GM18870 (cell line): ENCODE measurements around the gene SDSL.

Experiments
- ATAC-seq: cut with Tn5 transposase; IDR thresholded peaks from one replicate; pipeline ENCODE4 v1.9.1; 2021; ENCODE audit warnings: moderate library complexity; ENCODE audit not compliant: unreplicated experiment

The SDSL gene

DNA sequence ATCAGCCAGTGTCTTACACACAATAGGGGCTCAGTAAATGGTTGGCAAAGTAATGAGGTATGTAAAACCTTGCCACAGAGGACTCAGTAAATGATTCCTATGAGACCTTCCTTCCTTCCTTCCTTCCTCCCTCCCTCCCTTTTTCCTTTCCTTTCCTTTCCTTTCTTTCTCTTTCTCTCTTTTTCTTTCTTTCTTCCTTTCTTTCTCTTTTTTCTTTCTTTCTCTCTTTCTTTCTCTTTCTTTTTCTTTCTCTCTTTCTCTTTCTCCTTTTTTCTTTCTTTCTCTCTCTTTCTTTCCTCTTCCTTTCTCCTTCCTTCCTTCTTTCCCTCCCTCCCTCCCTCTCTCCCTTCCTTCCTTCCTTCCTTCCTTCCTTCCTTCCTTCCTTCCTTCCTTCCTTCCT, 26.0 kb upstream of the SDSL start:
- no peak for ATAC-seq

DNA sequence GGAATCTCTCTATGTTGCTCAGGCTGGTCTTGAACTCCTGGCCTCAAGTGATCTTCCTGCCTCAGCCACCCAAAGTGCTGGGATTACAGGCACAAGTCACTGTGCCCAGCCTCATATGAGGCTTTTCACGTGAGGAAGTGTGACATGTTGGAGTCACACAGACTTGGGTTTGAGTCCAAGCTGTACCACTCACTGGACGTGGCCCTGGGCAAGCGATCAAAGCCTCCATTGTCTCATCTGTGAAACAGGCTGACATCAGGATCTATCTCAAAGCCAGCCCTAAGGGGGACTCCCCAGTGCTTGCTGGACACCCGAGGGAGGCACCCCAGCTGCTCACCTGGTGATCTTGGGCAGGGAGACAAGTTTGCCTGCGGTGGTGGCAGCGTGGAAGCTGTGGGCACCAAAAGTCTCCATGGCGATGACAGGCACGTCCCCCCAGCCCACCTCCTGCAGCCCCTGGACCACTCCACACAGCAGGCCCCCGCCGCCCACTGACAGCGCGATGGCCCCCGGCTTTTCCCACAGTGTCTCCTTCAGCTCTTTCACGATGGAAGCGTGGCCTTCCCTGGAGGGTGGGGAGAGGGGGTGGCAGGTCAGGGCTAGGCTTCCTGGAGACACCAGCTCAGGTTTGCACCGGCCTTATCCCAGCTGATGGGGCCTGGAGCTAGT, 25.2 kb upstream of the SDSL start:
- no peak for ATAC-seq

DNA sequence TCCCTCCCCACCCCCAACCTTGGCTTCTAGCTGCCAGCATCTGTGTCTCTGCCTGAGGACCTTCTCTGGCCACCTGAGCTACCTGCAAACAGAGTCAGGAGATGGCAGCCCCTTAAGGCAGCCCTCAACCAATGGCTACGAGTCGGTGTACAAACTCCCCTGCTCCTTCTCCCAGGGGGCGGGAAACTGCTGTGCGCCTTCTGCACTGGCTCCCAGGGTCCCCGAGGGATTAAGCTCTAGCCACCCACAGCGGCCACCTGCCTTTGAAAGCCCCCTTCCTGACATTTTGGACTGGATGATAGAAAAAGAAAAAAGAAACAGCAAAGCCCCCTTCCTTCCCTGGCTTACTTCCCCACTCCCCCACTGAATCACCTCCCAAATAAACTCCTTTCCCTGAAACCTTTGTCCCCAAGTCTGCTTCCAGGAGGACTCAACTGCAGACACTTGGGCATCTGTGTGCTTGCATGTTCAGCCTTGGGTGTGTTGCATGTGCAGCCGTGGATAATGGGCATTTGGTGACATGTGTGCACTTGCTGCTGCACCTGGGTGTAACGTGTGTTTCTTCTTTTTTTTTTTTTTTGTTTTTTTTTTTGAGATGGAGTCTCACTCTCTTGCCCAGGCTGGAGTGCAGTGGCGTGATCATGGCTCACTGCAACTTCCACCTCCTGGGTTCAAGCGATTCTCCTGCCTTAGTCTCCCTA, 24.5 kb upstream of the SDSL start:
- no peak for ATAC-seq

- ATAC-seq, result no peak
These were observed 23.6 kb upstream of the SDSL start for GRCh38 chr12:113398346-113399290.

- ATAC-seq, result no peak
These were observed 22.7 kb upstream of the SDSL start for GRCh38 chr12:113399490-113399889.

- ATAC-seq, result no peak
These were observed 21.8 kb upstream of the SDSL start for GRCh38 chr12:113400362-113400761.

DNA sequence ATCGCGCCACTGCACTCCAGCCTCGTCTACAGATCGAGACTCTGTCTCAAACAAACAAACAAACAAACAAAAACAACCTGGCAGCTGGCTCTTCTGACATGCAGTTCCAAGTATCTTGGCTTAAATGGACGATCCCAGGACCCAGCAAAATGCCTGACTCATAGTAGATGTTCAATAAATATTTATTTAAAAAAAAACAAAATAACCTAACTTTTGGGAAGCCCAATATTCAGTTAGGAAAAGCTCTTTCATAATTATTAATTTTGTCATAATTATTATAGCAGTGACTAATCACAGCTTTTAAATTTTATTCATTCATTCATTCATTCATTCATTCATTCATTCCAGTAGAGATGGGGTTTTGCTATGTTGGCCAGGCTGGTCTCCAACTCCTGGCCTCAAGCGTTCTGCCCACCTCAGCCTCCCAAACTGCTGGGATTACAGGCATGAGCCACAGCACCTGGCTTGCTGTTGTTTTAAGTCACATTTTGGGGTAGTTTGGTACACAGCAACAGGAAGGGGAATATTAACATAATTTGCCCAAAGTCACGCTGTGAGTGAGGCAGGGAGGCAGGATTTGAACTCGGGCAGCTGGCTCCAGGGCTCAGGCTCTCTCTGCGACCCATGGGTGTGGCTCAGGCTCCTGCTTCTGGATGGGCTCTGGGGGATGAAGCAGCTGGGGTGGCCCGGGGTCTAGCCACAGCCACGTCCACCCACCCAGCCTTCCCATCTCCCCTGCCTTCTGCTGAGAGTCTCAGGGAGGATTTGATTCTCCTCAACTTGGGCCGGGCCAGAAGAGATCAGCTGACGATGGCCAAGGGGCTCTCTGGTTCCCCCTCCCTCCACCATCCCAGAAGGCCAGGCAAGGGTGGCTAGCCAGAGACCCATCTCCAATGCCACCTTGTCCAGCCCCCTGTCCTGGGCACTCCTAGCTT, 20.8 kb upstream of the SDSL start:
- no peak for ATAC-seq

- no peak for ATAC-seq
These were observed 19.5 kb upstream of the SDSL start for GRCh38 chr12:113402586-113403260.

- no peak for ATAC-seq
These were observed 18.5 kb upstream of the SDSL start, which contains the start of gene SDS for GRCh38 chr12:113403435-113404415. Gene SDS, minus strand, starts transcription at chr12:113403887. Its CDS starts 4,179 bp downstream, at chr12:113399708.

DNA sequence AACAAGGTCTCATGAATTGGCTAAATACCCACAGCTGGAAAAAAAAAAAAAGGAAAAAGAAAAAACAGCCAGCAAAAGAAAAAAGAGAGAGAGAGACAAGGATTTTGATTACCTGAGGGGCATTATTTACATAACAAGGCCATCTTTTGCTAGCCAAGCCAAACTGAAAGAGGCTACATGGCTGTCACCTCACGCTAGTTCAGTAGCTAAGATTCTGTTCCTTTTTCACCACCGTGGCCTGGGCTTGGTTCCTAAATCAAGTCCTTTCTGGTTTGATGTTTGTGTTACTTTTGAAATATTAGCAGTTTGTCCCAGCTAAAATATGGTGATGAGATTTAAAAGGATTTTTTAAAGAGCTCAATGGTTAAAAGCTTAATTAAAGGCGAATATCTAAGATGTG, 16.5 kb upstream of the SDSL start:
- no peak for ATAC-seq

GRCh38 chr12:113407931-113408600, 14.1 kb upstream of the SDSL start:
- ATAC-seq, result no peak

GRCh38 chr12:113408756-113409298, 13.4 kb upstream of the SDSL start:
- ATAC-seq, result no peak

- ATAC-seq, result no peak
These were observed 12.6 kb upstream of the SDSL start for GRCh38 chr12:113409462-113410124.

DNA sequence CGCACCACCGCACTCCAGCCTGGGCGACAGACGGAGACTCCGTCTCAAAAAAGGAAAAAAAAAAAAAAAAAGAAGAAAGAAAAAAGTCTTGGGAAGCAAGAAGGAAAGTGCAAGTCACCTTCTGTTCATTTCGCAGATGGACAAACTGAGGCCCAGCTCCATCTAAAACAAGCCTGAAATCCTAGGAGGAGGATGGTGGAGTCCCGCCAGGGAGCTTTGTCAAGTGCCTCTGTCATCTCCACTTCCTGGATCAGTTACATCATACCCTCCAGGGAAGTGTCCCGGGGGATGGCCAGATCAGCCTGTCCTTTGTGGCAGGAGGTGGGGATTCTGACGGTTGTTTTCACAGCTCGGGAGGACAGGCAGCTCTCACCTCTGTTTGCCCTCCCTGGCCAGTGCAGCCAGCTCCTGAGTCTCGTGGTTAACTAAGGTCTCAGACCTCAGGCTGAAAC, 8.7 kb upstream of the SDSL start:
- no peak for ATAC-seq

DNA sequence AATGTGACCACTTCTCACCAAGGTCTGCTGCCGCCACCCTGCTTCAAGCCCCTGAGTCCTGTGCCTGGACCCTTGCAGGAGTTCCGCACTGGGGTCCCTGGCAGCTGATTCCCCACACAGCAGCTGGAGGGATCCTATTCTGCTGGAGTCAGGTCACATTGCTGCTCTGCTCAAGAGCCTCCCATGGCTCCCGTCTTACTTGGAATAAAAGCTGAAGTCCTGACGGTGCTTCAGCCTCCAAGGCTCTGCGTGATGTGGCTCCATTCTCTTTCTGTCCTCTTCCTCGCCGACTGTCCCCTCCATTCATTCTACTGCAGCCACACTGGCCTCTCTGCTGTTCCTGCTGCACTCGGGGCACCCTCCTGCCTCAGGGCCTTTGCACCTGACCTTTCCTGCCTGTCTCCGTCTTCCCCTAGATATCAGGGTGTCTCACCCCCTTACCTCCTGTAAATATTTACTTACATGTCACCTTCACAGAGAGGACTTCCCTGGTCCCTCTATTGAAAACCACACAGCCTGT, 7.6 kb upstream of the SDSL start:
- no peak for ATAC-seq

GRCh38 chr12:113416091-113416754, 6.0 kb upstream of the SDSL start:
- ATAC-seq, result no peak
